ENCODE measurements around the gene SUFU. TPM values are rescaled to one million over a fixed set of nuclear protein-coding genes. Genes with fewer than 3 reads are reported as not detected.

Gene SUFU
- polyA plus RNA-seq, 1 experiment: 8.5 TPM

DNA sequence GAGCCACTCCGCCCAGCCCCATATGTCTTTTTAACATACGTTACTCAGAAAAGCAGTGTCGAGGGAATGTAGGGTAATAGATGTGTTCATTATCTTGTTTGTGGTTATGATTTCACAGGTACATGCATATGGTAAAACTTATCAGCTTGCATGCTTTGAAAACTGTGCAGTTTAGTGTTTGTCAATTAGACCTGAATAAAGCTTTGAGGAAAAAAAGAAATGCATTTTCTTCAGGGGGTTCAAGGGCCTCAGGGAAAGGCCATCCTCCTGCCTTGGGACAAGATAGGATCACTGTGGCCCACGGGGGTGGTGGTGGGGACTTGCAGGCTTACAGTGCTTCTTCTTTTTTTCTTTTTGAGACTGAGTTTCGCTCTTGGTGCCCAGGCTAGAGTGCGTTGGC is 36.5 kb upstream of the SUFU start:
- no peak for DNase-seq (ENCODE audit: low read depth)
- Histone ChIP-seq H3K27me3 (ENCODE audit: control insufficient read depth, insufficient read depth, low read length) (no peaks in the 10 kb centered on the region; the same call in 1 of the 2 replicates), H3K36me3 (ENCODE audit: control insufficient read depth, insufficient read depth, low read length) (no peaks in the 10 kb centered on the region; the same call in 1 of the 2 replicates), H3K4me3 (ENCODE audit: low read depth, low read length) (no peak overlapping the region)
- POLR2A ChIA-PET: interaction anchor here (0.5 kb wide), 1 partner anchor 37 kb away, joined by 3 read pairs; no protein-coding TSS in a partner anchor
- TF ChIP-seq, protein P1, sequence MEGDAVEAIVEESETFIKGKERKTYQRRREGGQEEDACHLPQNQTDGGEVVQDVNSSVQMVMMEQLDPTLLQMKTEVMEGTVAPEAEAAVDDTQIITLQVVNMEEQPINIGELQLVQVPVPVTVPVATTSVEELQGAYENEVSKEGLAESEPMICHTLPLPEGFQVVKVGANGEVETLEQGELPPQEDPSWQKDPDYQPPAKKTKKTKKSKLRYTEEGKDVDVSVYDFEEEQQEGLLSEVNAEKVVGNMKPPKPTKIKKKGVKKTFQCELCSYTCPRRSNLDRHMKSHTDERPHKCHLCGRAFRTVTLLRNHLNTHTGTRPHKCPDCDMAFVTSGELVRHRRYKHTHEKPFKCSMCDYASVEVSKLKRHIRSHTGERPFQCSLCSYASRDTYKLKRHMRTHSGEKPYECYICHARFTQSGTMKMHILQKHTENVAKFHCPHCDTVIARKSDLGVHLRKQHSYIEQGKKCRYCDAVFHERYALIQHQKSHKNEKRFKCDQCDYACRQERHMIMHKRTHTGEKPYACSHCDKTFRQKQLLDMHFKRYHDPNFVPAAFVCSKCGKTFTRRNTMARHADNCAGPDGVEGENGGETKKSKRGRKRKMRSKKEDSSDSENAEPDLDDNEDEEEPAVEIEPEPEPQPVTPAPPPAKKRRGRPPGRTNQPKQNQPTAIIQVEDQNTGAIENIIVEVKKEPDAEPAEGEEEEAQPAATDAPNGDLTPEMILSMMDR (IDR thresholded peaks at IDR 0.05; ENCODE audit: insufficient read depth, low read depth, low read length): no peak
- CTCF ChIA-PET: no interaction called here

DNA sequence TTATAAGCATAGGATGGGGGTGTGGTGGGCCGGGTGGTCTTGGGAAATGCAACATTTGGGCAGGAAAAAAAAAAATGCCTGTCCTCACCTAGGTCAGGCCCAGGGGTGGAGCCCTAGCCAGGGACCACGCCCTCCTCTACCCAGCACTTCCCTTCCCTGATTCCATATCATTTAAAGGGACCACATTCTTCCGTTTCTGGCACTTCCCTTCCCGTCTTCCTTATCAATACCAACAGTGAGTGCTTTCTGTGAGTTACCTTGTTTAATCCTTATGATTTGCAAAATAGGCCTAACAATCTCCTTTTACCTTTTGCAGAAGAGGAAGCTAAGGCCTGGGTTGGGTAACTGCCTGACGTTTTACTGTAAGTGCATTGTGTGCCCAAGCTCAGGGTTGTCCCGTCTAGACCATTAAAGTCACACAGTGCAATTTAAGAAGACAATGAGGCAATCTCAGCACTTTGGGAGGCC is 35.8 kb upstream of the SUFU start:
- no peaks in the 10 kb centered on the region; the same call in 1 of the 2 replicates for H3K36me3 ChIP-seq (ENCODE audit: control insufficient read depth, insufficient read depth, low read length)
- CTCF ChIA-PET: interaction anchor here (2.3 kb wide), 1 partner anchor 11 kb away, joined by 16 read pairs; no protein-coding TSS in a partner anchor
- TF ChIP-seq, protein P1 (IDR thresholded peaks at IDR 0.05; ENCODE audit: insufficient read depth, low read depth, low read length): no peak
- POLR2A ChIA-PET: no interaction called here
- H3K4me3 ChIP-seq (ENCODE audit: low read depth, low read length): no peak overlapping the region
- H3K27me3 ChIP-seq (ENCODE audit: control insufficient read depth, insufficient read depth, low read length): no peaks in the 10 kb centered on the region; the same call in 1 of the 2 replicates
- no peak for DNase-seq (ENCODE audit: low read depth)

- Histone ChIP-seq H3K27me3 (ENCODE audit: control insufficient read depth, insufficient read depth, low read length) (no peaks in the 10 kb centered on the region), H3K36me3 (ENCODE audit: control insufficient read depth, insufficient read depth, low read length) (no peaks in the 10 kb centered on the region; the same call in 1 of the 2 replicates), H3K4me3 (ENCODE audit: low read depth, low read length) (no peak overlapping the region)
- CTCF ChIA-PET: interaction anchor here (2.3 kb wide), 1 partner anchor 10 kb away, joined by 16 read pairs; no protein-coding TSS in a partner anchor
- DNase-seq (ENCODE audit: low read depth): no peak
- POLR2A ChIA-PET: no interaction called here
- TF ChIP-seq, protein P1 (IDR thresholded peaks at IDR 0.05; ENCODE audit: insufficient read depth, low read depth, low read length): no peak
Observed at GRCh38 chr10:102468683-102469082, 35.1 kb upstream of the SUFU start.

- ChIA-PET CTCF (interaction anchor here (1.1 kb wide), 1 partner anchor 113 kb away, joined by 3 read pairs; no protein-coding TSS in a partner anchor), POLR2A (no interaction called here)
- TF ChIP-seq, protein P1 (IDR thresholded peaks at IDR 0.05; ENCODE audit: insufficient read depth, low read depth, low read length): no peak
- H3K4me3 ChIP-seq (ENCODE audit: low read depth, low read length): no peak overlapping the region
- H3K36me3 ChIP-seq (ENCODE audit: control insufficient read depth, insufficient read depth, low read length): no peaks in the 10 kb centered on the region; the same call in 1 of the 2 replicates
- DNase-seq (ENCODE audit: low read depth): no peak
- H3K27me3 ChIP-seq (ENCODE audit: control insufficient read depth, insufficient read depth, low read length): no peaks in the 10 kb centered on the region
Observed at GRCh38 chr10:102470579-102471546, 32.9 kb upstream of the SUFU start.

Measured in BJ (cell line).